B cell (primary cell): ENCODE measurements around the gene CXorf66. TPM values are rescaled to one million over a fixed set of nuclear protein-coding genes. Genes with fewer than 3 reads are reported as not detected.

ENCODE experiments used
- ATAC-seq: fragments of 200-7000 bp; cut with Tn5 transposase; one replicate; pipeline ENCODE4 v1.10.0; 2021; ENCODE audit warnings: low read depth, mild to moderate bottlenecking, moderate number of reproducible peaks, moderate library complexity
- CTCF ChIA-PET: fragments of 350-600 bp; sonication (Branson Sonifier 250); formaldehyde crosslinking; loops from one replicate; lab custom pipeline; 2021; ENCODE audit warnings: antibody characterized with exemption, inconsistent platforms; lab: Charles Lee
- POLR2A ChIA-PET: fragments of 350-600 bp; sonication (Branson Sonifier 250); formaldehyde crosslinking; loops from one replicate; lab custom pipeline; 2021; ENCODE audit warnings: antibody characterized with exemption; lab: Charles Lee
- DNase-seq: peaks from one replicate; pipeline ENCODE4 v3.0.0; 2013
- H2AFZ ChIP-seq: 2 replicates; pipeline ENCODE4 v1.6.1; 2012; ENCODE audit warnings: mild to moderate bottlenecking, low read depth, low read length; ENCODE audit not compliant: insufficient read depth, poor library complexity, severe bottlenecking
- H3K27ac ChIP-seq, 2 donors: 1 replicate in 1 of 2; 2 replicates in 1 of 2; pipeline ENCODE4 v1.5.1; 2012 to 2013; ENCODE audit warnings: low read length in 2 of 2, mild to moderate bottlenecking in 2 of 2, moderate library complexity in 1 of 2
- H3K27me3 ChIP-seq, 4 experiments: fragments of 200-600 bp in 1 of 4; sonication (generic) in 1 of 4; replicated peaks in 1 of 4; 1 replicate in 2 of 4; 2 replicates in 2 of 4; pipeline versions ENCODE4 v1.6.1 to v1.7.0; 2013 to 2016; ENCODE audit warnings: low read length in 3 of 4, mild to moderate bottlenecking in 2 of 4, mixed read lengths in 1 of 4, moderate library complexity in 1 of 4; ENCODE audit not compliant: insufficient read depth in 4 of 4, control insufficient read depth in 3 of 4; ENCODE audit errors: control extremely low read depth in 1 of 4
- H3K36me3 ChIP-seq, 2 experiments: replicated peaks in 1 of 2; 1 replicate in 1 of 2; 2 replicates in 1 of 2; pipeline versions ENCODE4 v1.6.1 to v1.7.1; 2013; ENCODE audit warnings: low read length in 1 of 2; ENCODE audit not compliant: insufficient read depth in 2 of 2, control insufficient read depth in 1 of 2; ENCODE audit errors: control extremely low read depth in 1 of 2, extremely low read depth in 1 of 2
- H3K4me1 ChIP-seq, 2 donors: fragments of 200-600 bp in 1 of 2; sonication (generic) in 1 of 2; 1 replicate in 1 of 2; 2 replicates in 1 of 2; pipeline versions ENCODE4 v1.5.1 to v1.6.1; 2013 to 2017; ENCODE audit warnings: low read length in 2 of 2; ENCODE audit not compliant: control insufficient read depth in 2 of 2, insufficient read depth in 2 of 2
- H3K4me2 ChIP-seq: replicated peaks from 2 replicates; pipeline ENCODE3; 2012; ENCODE audit warnings: mild to moderate bottlenecking, low read depth, low read length; ENCODE audit not compliant: poor library complexity, severe bottlenecking
- H3K4me3 ChIP-seq, 5 experiments: fragments of 200-600 bp in 1 of 5; sonication (generic) in 1 of 5; 1 replicate in 3 of 5; 2 replicates in 2 of 5; pipeline versions ENCODE4 v1.5.1 to v1.7.0; 2011 to 2016; ENCODE audit warnings: low read length in 4 of 5, mild to moderate bottlenecking in 4 of 5, low read depth in 2 of 5, control low read depth in 1 of 5, moderate library complexity in 1 of 5; ENCODE audit not compliant: insufficient read depth in 1 of 5; ENCODE audit errors: control extremely low read depth in 1 of 5, extremely low read depth in 1 of 5
- H3K79me2 ChIP-seq: fragments of 200-600 bp; sonication (generic); one replicate; pipeline ENCODE4 v1.6.0; 2016; ENCODE audit warnings: low read length; ENCODE audit not compliant: control insufficient read depth, insufficient read depth
- H3K9ac ChIP-seq: fragments of 200-600 bp; sonication (generic); 2 replicates; pipeline ENCODE4 v1.6.1; 2017; ENCODE audit warnings: mild to moderate bottlenecking, low read length, moderate library complexity
- H3K9me3 ChIP-seq, 3 donors: one replicate each; pipeline versions ENCODE4 v1.6.1 to v1.7.1; 2013; ENCODE audit warnings: low read length in 2 of 3; ENCODE audit not compliant: control insufficient read depth in 2 of 3, insufficient read depth in 1 of 3; ENCODE audit errors: control extremely low read depth in 1 of 3
- H4K20me1 ChIP-seq: 2 replicates; pipeline ENCODE4 v1.6.0; 2012; ENCODE audit warnings: mild to moderate bottlenecking, low read length; ENCODE audit not compliant: insufficient read depth, control insufficient read depth, poor library complexity, severe bottlenecking
- H3K27ac Mint-ChIP-seq: one replicate; pipeline ENCODE4 v1.8.0; 2021; ENCODE audit warnings: mixed read lengths
- H3K27me3 Mint-ChIP-seq: one replicate; pipeline ENCODE4 v1.8.0; 2021; ENCODE audit warnings: mixed read lengths
- H3K4me1 Mint-ChIP-seq: one replicate; pipeline ENCODE4 v1.8.0; 2021; ENCODE audit warnings: mixed read lengths
- H3K4me3 Mint-ChIP-seq: one replicate; pipeline ENCODE4 v1.8.0; 2021; ENCODE audit warnings: mixed read lengths
- H3K9me3 Mint-ChIP-seq: one replicate; pipeline ENCODE4 v1.8.0; 2022; ENCODE audit warnings: mixed read lengths; ENCODE audit not compliant: insufficient read depth
- EZH2 ChIP-seq: IDR thresholded peaks from 2 replicates; pipeline ENCODE4 v1.6.1; 2012; ENCODE audit warnings: borderline replicate concordance, low read depth, mild to moderate bottlenecking, moderate library complexity, low read length; ENCODE audit not compliant: insufficient read depth, poor library complexity, severe bottlenecking
- WGBS: methylation state at CpG from one replicate; pipeline ENCODE4 v1.1.5; 2013; ENCODE audit warnings: missing lambda C conversion rate; ENCODE audit not compliant: insufficient coverage; 5-methylcytosine and 5-hydroxymethylcytosine counted together
- intact Hi-C: fragments of 100-400 bp; cut with micrococcal nuclease; formaldehyde crosslinking; loops from one replicate; pipeline ENCODE4 v1.10.0; 2022
- polyA plus RNA-seq: library from polyadenylated mRNA; depleted of rRNA; stranded (reverse); fragments of >200 nt; gene quantifications from 2 replicates; pipeline ENCODE4 v1.2.3, GENCODE V29; 2012
- total RNA-seq, 2 donors: library from RNA; stranded (reverse); fragments of 120-200 nt in 1 of 2; gene quantifications; 1 replicate in 1 of 2; 2 replicates in 1 of 2; pipeline versions ENCODE4 v1.2.3 to v1.2.4, GENCODE V29; 2013 to 2022
- TF ChIP-seq, protein P1 (sequence below): fragments of 200-600 bp; IDR thresholded peaks from one replicate; pipeline ENCODE4 v1.8.0; 2022; ENCODE audit warnings: antibody characterized with exemption, mild to moderate bottlenecking

CXorf66 gene
- total and polyA plus RNA-seq, 2 donors (not counting 1 experiment from before 2014, with no cell fraction given), result not detected

DNA sequence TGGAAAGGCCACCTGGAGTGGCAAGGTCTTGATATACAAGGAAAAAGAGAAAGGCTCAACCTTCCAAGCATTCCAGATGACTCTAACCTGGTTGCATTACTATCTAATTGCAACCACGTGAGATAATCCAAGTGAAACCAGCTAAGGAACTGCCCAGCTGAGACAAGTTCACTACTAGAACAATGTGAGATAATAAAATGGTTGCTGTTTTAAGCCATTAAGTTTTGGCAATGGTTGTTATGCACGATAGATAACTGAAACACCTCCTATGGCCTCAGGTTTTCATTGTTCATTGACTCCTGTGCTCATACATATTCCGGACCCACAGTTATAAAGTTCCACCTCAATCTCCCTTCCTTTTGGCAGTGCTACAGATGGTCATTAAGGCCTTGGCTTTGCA lies 9.2 kb upstream of the CXorf66 start:
- no peak overlapping the region for H3K27ac ChIP-seq
- H3K4me1 Mint-ChIP-seq, result no peaks in the 10 kb centered on the region
- peaks cover 9% of the 10 kb centered on the region for H3K27me3 Mint-ChIP-seq
- ATAC-seq (no peak), DNase-seq (no peak)
- TF ChIP-seq, protein P1, sequence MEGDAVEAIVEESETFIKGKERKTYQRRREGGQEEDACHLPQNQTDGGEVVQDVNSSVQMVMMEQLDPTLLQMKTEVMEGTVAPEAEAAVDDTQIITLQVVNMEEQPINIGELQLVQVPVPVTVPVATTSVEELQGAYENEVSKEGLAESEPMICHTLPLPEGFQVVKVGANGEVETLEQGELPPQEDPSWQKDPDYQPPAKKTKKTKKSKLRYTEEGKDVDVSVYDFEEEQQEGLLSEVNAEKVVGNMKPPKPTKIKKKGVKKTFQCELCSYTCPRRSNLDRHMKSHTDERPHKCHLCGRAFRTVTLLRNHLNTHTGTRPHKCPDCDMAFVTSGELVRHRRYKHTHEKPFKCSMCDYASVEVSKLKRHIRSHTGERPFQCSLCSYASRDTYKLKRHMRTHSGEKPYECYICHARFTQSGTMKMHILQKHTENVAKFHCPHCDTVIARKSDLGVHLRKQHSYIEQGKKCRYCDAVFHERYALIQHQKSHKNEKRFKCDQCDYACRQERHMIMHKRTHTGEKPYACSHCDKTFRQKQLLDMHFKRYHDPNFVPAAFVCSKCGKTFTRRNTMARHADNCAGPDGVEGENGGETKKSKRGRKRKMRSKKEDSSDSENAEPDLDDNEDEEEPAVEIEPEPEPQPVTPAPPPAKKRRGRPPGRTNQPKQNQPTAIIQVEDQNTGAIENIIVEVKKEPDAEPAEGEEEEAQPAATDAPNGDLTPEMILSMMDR, result no peak
- no peak for TF ChIP-seq EZH2
- intact Hi-C loops, result no loop called here
- no peak overlapping the region for H3K4me2 ChIP-seq
- no peaks in the 10 kb centered on the region for H3K4me1 ChIP-seq
- H3K79me2 ChIP-seq, result no peaks in the 10 kb centered on the region
- no peak overlapping the region for H2AFZ ChIP-seq
- H3K27ac Mint-ChIP-seq, result no peak overlapping the region
- H4K20me1 ChIP-seq, result no peaks in the 10 kb centered on the region
- no CpG with 5 or more reads among the region's 3 CpGs for WGBS
- no peak overlapping the region for H3K4me3 Mint-ChIP-seq
- H3K9me3 ChIP-seq, result no peaks in the 10 kb centered on the region
- ChIA-PET CTCF (interaction anchor here (0.7 kb wide), 1 partner anchor 1088 kb away, joined by 4 read pairs; no protein-coding TSS in a partner anchor), POLR2A (no interaction called here)
- H3K36me3 ChIP-seq, result no peaks in the 10 kb centered on the region
- no peak overlapping the region for H3K9ac ChIP-seq
- peaks cover 0 to 3% (median 0%) of the 10 kb centered on the region in 4 experiments for H3K27me3 ChIP-seq
- H3K4me3 ChIP-seq, result no peak overlapping the region
- peaks cover 4% of the 10 kb centered on the region for H3K9me3 Mint-ChIP-seq

- Histone ChIP-seq H3K9ac (no peak overlapping the region), H2AFZ (no peak overlapping the region), H3K36me3 (no peaks in the 10 kb centered on the region), H3K4me3 (no peak overlapping the region), H3K9me3 (no peaks in the 10 kb centered on the region), H3K4me1 (no peaks in the 10 kb centered on the region), H3K27me3 (peaks cover 0 to 3% (median 0%) of the 10 kb centered on the region in 4 experiments), H3K27ac (no peak overlapping the region), H3K79me2 (no peaks in the 10 kb centered on the region), H3K4me2 (no peak overlapping the region), H4K20me1 (no peaks in the 10 kb centered on the region)
- Mint-ChIP-seq H3K9me3 (peaks cover 4% of the 10 kb centered on the region), H3K27ac (no peak overlapping the region), H3K4me3 (no peak overlapping the region), H3K27me3 (peaks cover 9% of the 10 kb centered on the region), H3K4me1 (no peaks in the 10 kb centered on the region)
- ChIA-PET CTCF (no interaction called here), POLR2A (no interaction called here)
- WGBS, result no CpG with 5 or more reads among the region's 6 CpGs
- intact Hi-C loops, result no loop called here
- DNase-seq (no peak), ATAC-seq (no peak)
- TF ChIP-seq, protein P1, result no peak
- no peak for TF ChIP-seq EZH2
Measured at GRCh38 chrX:139972629-139973624, 7.6 kb upstream of the CXorf66 start.
